ENCODE results near the gene TTC27.
"Not testable (repeated sequence)": the region's sequence is repeated elsewhere in the genome, so short reads cannot be mapped to it uniquely, and the experiment has no call there.

The TTC27 gene

GRCh38 chr2:32739664-32740063, 111.8 kb downstream of the TTC27 start:
- H3K4me1 ChIP-seq = peaks cover 24% of the 10 kb centered on the region
- no peak overlapping the region for H3K4me3 ChIP-seq
- no peak for DNase-seq (ENCODE audit: low spot score in 2 of 2)
- H3K9me3 ChIP-seq = no peaks in the 10 kb centered on the region
- H3K36me3 ChIP-seq (replicated peaks) = 0 out of 2 replicates have a peak, but pooled peaks cover 2% of the 10 kb centered on the region
- in situ Hi-C loops (cut with MboI; ENCODE audit: low sequenced_read_pairs) = loop anchor here (25.0 kb wide), 1 partner anchor 848 kb away; the partner anchor contains the start of gene FAM98A
- H3K27me3 ChIP-seq (ENCODE audit: low read depth) = no peaks in the 10 kb centered on the region

DNA sequence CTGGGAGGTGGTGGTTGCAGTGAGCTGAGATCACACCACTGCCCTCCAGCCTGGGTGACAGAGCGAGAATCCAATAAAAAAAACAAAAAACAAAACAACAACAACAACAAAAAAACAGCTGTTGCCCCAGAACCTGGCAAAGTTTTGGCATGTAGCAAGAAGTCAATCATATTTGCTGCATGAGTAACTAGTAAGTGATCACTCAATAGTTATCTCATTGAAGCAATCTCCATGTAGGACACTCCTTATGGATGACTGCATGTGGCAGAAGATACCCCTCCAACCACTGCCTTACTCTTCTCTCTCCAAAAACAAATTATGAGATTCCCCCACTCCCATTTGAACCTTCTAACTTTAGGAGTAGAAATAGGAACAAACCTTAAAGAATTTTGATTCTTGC, 113.7 kb downstream of the TTC27 start:
- no peaks in the 10 kb centered on the region for H3K27me3 ChIP-seq (ENCODE audit: low read depth)
- in situ Hi-C loops (cut with MboI; ENCODE audit: low sequenced_read_pairs) = loop anchor here (25.0 kb wide), 1 partner anchor 846 kb away; the partner anchor contains the start of gene FAM98A
- peaks cover 12% of the 10 kb centered on the region for H3K4me1 ChIP-seq
- H3K36me3 ChIP-seq (replicated peaks) = 0 out of 2 replicates have a peak, but pooled peaks cover 2% of the 10 kb centered on the region
- no peak for DNase-seq (ENCODE audit: low spot score in 2 of 2)
- H3K4me3 ChIP-seq = no peak overlapping the region
- no peaks in the 10 kb centered on the region for H3K9me3 ChIP-seq

DNA sequence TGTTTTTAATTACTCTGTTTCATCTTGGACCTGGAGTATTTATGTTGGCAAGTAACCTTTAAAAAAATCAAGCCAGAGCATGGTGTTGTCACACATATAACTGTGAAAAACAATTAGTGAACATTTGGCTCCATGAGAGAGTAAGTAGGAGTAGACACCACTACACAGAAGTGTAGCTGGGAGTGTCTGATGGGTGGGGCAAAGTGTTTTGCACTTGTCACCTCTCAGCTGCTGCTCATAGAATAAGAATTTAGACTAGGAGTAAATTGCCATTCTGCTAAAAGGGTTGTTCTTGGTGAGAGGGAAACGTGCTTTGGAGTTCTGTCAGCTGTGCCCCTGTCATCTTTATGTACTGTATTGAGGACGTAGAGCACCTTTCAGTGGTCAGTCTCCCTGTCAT, 114.5 kb downstream of the TTC27 start:
- no peak for DNase-seq (ENCODE audit: low spot score in 2 of 2)
- Histone ChIP-seq H3K9me3 (no peaks in the 10 kb centered on the region), H3K27me3 (ENCODE audit: low read depth) (no peaks in the 10 kb centered on the region), H3K36me3 (replicated peaks) (peaks cover 2% of the 10 kb centered on the region; the same call in 1 of the 2 replicates), H3K4me1 (peaks cover 12% of the 10 kb centered on the region), H3K4me3 (no peak overlapping the region)
- in situ Hi-C loops (cut with MboI; ENCODE audit: low sequenced_read_pairs) = loop anchor here (25.0 kb wide), 1 partner anchor 845 kb away; the partner anchor contains the start of gene FAM98A

DNA sequence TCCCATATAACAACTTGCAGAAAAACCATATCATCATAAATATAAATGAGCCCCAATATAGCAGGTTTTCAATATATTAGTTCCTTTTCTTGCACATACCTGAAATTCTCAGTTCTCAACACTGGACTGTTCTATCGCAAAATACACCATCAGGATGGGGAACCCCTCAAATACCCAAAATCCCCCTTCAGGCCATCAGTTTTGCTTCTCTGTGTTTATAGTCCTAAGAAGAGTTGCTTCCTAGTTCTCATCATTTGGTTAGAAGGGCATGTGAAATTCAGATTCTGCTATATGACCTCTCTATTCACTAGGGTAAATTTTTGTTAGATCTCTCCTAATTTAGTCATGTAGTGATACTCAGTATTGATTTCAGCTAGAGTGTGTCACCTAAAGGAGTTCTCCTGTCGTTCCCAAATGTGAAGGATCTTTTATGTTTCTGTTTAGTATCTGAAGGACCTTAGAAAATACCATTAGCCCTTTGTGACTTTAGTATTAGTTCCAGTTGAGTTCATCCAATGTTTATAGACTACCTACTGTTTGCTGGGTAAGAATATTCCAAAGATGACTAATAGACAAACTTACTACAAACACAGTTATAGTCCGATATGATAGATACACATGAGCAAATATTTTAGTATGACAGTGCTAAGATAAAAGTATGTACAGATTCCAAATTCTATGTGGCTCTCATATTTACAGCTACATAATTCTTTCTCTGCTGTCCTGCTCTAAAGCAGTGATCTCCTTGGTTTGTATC, 115.8 kb downstream of the TTC27 start:
- Histone ChIP-seq H3K9me3 (no peaks in the 10 kb centered on the region), H3K4me1 (peaks cover 11% of the 10 kb centered on the region), H3K4me3 (no peak overlapping the region), H3K36me3 (replicated peaks) (no peaks in the 10 kb centered on the region; the same call in 1 of the 2 replicates), H3K27me3 (ENCODE audit: low read depth) (no peaks in the 10 kb centered on the region)
- DNase-seq (ENCODE audit: low spot score in 2 of 2) = no peak
- in situ Hi-C loops (cut with MboI; ENCODE audit: low sequenced_read_pairs) = loop anchor here (25.0 kb wide), 1 partner anchor 844 kb away; the partner anchor contains the start of gene FAM98A

- Histone ChIP-seq H3K4me1 (no peaks in the 10 kb centered on the region), H3K4me3 (no peak overlapping the region), H3K27me3 (ENCODE audit: low read depth) (no peaks in the 10 kb centered on the region), H3K36me3 (replicated peaks) (no peaks in the 10 kb centered on the region; the same call in 1 of the 2 replicates), H3K9me3 (no peaks in the 10 kb centered on the region)
- in situ Hi-C loops (cut with MboI; ENCODE audit: low sequenced_read_pairs) = loop anchor here (25.0 kb wide), 1 partner anchor 842 kb away; the partner anchor contains the start of gene FAM98A
- no peak for DNase-seq (ENCODE audit: low spot score in 2 of 2)
These were observed 117.3 kb downstream of the TTC27 start for GRCh38 chr2:32745191-32745590.

DNA sequence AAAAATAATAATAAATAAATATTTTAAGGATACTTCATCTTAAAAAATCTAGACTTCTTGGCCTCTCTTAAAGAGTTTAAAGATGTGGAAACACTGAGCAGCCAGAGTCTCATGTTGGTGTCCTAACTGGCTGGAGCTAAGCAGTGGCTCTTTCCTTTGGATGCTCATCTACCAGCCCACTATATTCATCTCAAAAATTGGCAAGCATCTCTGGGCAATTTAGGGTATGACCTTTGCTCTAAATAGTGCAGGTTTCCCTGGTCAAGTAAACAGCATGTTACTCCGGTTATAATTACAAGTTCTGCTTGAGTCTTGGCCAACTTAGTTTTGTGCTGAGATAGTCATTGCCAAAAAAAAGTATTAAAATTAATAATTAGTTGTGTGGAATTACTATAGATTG, 117.8 kb downstream of the TTC27 start:
- Histone ChIP-seq H3K27me3 (ENCODE audit: low read depth) (no peaks in the 10 kb centered on the region), H3K4me3 (no peak overlapping the region), H3K9me3 (no peaks in the 10 kb centered on the region), H3K4me1 (no peaks in the 10 kb centered on the region), H3K36me3 (replicated peaks) (no peaks in the 10 kb centered on the region; the same call in 1 of the 2 replicates)
- DNase-seq (ENCODE audit: low spot score in 2 of 2) = no peak
- in situ Hi-C loops (cut with MboI; ENCODE audit: low sequenced_read_pairs) = loop anchor here (25.0 kb wide), 1 partner anchor 842 kb away; the partner anchor contains the start of gene FAM98A

- in situ Hi-C loops (cut with MboI; ENCODE audit: low sequenced_read_pairs) = loop anchor here (25.0 kb wide), 1 partner anchor 841 kb away; the partner anchor contains the start of gene FAM98A
- Histone ChIP-seq H3K4me3 (no peak overlapping the region), H3K4me1 (no peaks in the 10 kb centered on the region), H3K36me3 (replicated peaks) (no peaks in the 10 kb centered on the region; the same call in 1 of the 2 replicates), H3K27me3 (ENCODE audit: low read depth) (no peaks in the 10 kb centered on the region), H3K9me3 (no peaks in the 10 kb centered on the region)
- no peak for DNase-seq (ENCODE audit: low spot score in 2 of 2)
These were observed 118.8 kb downstream of the TTC27 start for GRCh38 chr2:32746669-32747068.

DNA sequence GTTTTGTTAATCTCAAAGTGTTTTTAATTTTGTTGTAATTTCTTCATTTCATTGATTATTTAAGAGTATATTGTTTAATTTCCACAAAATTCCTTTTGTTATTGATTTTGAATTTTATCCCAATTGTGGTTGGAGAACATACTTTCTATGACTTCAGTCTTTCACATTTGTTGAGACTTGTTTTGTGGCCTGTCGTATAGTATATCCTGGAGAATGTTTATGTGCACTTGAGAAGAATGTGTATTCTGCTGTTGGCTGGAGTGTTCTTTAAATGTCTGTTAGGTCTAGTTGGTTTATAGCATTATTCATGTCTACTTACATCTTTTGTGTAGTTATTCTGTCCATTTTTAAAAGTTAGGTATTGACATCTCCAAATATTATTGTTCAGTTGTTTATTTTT, 120.3 kb downstream of the TTC27 start:
- peak in 1 of 2 experiments; percentile 0 for DNase-seq (ENCODE audit: low spot score in 2 of 2)
- in situ Hi-C loops (cut with MboI; ENCODE audit: low sequenced_read_pairs) = loop anchor here (25.0 kb wide), 1 partner anchor 839 kb away; the partner anchor contains the start of gene FAM98A
- Histone ChIP-seq H3K27me3 (ENCODE audit: low read depth) (no peaks in the 10 kb centered on the region), H3K4me3 (no peak overlapping the region), H3K4me1 (no peaks in the 10 kb centered on the region), H3K36me3 (replicated peaks) (no peaks in the 10 kb centered on the region; the same call in 1 of the 2 replicates), H3K9me3 (no peaks in the 10 kb centered on the region)

- H3K27me3 ChIP-seq (ENCODE audit: low read depth) = no peaks in the 10 kb centered on the region
- no peaks in the 10 kb centered on the region for H3K4me1 ChIP-seq
- no peak overlapping the region for H3K4me3 ChIP-seq
- DNase-seq (ENCODE audit: low spot score in 2 of 2) = no peak
- H3K36me3 ChIP-seq (replicated peaks) = no peaks in the 10 kb centered on the region; the same call in 1 of the 2 replicates
- in situ Hi-C loops (cut with MboI; ENCODE audit: low sequenced_read_pairs) = no loop called here
- no peaks in the 10 kb centered on the region for H3K9me3 ChIP-seq
These were observed 123.0 kb downstream of the TTC27 start for GRCh38 chr2:32750880-32751279.

DNA sequence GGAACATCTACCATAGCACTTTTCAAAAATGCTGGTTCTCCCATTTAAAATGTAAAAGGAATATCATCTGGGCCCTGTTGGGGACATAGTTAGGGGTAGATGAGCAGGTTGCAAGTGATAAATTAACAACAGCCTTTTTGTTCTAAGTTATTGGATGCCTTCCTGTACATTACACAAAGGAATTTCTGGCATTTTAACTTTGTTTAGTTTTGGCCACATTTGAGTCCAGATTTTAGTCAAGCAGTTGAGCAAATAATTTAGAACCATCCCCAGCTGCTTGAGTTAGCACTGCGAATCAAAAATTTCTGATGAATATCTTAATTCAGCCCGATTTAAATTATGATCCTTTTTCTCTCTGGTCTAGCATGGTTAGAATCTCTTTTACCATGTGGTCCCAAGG, 124.4 kb downstream of the TTC27 start:
- H3K4me1 ChIP-seq = no peaks in the 10 kb centered on the region

GRCh38 chr2:32752952-32753351, 125.1 kb downstream of the TTC27 start:
- in situ Hi-C loops (cut with MboI; ENCODE audit: low sequenced_read_pairs) = no loop called here
- Histone ChIP-seq H3K9me3 (no peaks in the 10 kb centered on the region), H3K27me3 (ENCODE audit: low read depth) (no peaks in the 10 kb centered on the region), H3K4me1 (no peaks in the 10 kb centered on the region), H3K36me3 (replicated peaks) (no peaks in the 10 kb centered on the region), H3K4me3 (no peak overlapping the region)
- no peak for DNase-seq (ENCODE audit: low spot score in 2 of 2)

More for the DNA sequence above, 124.4 kb downstream of the TTC27 start:
- Histone ChIP-seq H3K36me3 (replicated peaks) (no peaks in the 10 kb centered on the region; the same call in 1 of the 2 replicates), H3K4me3 (no peak overlapping the region), H3K27me3 (ENCODE audit: low read depth) (no peaks in the 10 kb centered on the region), H3K9me3 (no peaks in the 10 kb centered on the region)
- no peak for DNase-seq (ENCODE audit: low spot score in 2 of 2)
- in situ Hi-C loops (cut with MboI; ENCODE audit: low sequenced_read_pairs) = no loop called here

DNA sequence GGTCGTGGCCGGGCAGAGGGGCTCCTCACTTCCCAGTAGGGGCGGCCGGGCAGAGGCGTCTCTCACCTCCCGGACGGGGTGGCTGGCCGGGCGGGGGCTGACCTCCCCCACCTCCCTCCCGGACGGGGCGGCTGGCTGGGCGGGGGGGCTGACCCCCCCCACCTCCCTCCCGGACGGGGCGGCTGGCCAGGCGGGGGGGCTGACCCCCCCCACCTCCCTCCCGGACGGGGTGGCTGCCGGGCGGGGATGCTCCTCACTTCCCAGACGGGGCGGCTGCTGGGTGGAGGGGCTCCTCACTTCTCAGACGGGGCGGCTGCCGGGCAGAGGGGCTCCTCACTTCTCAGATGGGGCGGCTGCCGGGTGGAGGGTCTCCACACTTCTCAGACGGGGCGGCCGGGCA, 126.8 kb downstream of the TTC27 start:
- in situ Hi-C loops (cut with MboI; ENCODE audit: low sequenced_read_pairs); H3K4me3 ChIP-seq; H3K36me3 ChIP-seq (replicated peaks); DNase-seq (ENCODE audit: low spot score in 2 of 2); H3K9me3 ChIP-seq; H3K27me3 ChIP-seq (ENCODE audit: low read depth); H3K4me1 ChIP-seq: not testable (repeated sequence)

GRCh38 chr2:32755666-32756065, 127.8 kb downstream of the TTC27 start:
- no peaks in the 10 kb centered on the region for H3K4me1 ChIP-seq
- in situ Hi-C loops (cut with MboI; ENCODE audit: low sequenced_read_pairs) = no loop called here
- no peaks in the 10 kb centered on the region for H3K27me3 ChIP-seq (ENCODE audit: low read depth)
- H3K36me3 ChIP-seq (replicated peaks) = 0 out of 2 replicates have a peak, but pooled peaks cover 4% of the 10 kb centered on the region
- no peak overlapping the region for H3K4me3 ChIP-seq
- DNase-seq (ENCODE audit: low spot score in 2 of 2) = no peak
- H3K9me3 ChIP-seq = no peaks in the 10 kb centered on the region

Data from HAP-1 (cell line).